HG03139 (cell line): ENCODE data around the gene CCNA2.

Source experiments
- ATAC-seq: cut with Tn5 transposase; IDR thresholded peaks from one replicate; pipeline ENCODE4 v1.9.1; 2021; ENCODE audit not compliant: unreplicated experiment

The CCNA2 gene

DNA sequence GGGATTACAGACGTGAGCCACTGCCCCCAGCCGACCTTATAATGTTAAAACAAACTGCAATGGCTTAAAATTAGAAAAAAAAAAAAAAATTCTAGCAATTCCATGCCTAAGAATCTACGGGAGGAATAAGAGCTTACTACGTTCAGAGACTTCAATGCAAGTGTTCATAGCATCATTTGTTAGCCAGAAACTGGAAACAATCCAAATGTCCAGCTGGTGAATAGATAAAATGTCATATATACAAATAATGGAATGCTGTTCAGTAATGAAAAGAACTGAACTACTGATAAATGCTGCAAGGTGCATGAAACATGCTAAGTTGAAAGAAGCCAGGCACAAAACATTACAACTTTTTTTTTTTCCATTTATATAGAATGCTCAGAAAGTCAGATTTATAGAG lies 17.3 kb downstream of the CCNA2 start:
- ATAC-seq = no peak

DNA sequence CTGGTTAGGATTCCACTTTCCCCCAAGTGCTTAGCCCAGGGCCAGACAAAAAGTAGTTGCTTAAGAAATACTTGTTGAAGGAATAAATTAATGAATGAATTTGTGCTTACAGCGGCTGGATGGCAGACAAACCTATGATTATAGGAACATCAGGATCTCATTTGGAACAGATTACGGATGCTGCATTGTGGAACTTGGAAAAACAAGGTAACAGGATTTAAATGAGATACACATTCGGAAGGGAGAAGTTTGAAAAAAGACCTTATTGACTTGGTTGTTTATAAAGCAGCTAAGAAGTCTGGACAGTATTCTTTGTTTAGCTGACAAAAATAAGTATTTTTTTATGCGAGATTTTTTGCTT lies 22.0 kb downstream of the CCNA2 start:
- ATAC-seq = no peak

DNA sequence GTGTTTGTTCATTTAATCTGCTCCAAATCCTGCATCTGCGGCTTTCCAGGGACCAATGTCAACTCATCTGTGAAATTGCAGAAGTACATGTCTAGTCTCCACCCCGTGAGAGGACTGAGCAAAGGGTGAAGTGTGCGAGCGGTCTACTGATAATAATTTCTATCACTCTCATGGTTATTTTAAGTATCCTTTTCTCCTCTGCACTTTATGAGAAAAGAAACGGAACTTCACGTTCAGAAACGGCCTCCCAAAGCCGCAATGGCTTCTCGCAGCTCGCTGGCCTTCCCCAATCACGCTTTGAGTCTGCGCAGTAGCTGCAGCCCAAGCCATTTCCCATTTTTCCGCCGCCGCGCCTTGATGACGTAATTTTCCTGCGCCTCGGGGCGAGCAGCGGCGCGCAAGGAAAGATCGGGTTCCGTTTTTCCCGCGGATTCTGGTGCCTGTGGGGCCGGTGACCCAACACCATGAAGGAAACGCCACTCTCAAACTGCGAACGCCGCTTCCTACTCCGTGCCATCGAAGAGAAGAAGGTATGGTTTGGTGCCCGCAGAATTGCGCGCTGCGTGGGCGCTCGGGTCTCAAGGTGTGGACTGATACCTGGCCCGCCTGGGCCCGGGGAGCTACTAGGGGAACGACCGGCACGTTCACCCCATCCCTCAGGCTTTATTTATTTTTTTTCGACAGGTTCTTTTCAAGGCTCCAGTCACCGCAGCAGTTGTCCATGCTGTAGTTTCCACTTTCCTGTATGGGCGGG lies 22.5 kb downstream of the CCNA2 start, which contains the start of gene EXOSC9:
Gene EXOSC9, plus strand, starts transcription at position 363 of the 754 bp plus-strand sequence. Its CDS starts 102 bp downstream, at position 465.
- ATAC-seq = peak; percentile 77

DNA sequence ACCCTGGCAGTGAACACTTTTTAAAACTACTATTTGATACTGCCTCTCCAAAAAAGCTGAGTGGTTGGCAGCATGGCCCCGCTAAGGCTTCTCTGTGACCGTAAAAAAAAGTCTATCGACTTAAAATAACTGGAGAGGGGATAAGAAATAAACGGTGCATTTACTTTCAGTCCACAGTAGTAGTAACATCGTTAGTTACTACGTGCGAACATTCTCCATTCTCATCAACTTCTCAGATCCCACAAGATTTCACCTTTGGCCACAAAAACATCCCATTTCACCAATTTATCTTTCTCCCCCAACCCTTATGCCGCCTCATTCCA lies 23.1 kb downstream of the CCNA2 start:
- ATAC-seq = peak; percentile 7

DNA sequence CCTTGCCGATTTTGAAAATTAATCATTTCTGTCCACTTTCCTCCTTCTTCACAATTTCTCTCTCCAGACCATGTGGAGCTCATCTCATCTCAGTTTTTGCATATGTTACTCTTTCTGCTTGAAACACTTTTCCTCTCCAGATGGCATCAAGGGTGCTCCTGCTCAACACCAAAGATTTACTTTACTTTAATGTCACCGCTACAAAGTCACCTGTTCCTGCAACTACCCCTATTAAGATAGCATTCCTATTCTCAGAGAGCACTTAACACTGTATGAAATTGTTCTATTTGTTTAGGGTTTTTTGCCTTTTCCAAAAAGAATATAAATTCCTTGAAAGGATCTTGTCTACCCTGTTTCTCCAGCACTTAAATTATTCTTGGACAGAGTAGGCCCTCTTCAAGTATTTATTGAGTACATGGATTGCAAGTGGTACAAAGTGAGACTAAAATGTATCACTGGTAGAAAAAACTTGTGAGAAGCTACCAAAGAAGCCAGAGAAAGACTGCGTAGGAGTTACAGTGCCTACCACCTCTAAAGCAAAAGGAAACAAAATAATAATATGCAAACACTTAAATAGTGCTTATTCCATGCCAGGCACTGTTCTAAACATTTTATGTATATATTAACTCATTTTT lies 23.7 kb downstream of the CCNA2 start:
- ATAC-seq = no peak

DNA sequence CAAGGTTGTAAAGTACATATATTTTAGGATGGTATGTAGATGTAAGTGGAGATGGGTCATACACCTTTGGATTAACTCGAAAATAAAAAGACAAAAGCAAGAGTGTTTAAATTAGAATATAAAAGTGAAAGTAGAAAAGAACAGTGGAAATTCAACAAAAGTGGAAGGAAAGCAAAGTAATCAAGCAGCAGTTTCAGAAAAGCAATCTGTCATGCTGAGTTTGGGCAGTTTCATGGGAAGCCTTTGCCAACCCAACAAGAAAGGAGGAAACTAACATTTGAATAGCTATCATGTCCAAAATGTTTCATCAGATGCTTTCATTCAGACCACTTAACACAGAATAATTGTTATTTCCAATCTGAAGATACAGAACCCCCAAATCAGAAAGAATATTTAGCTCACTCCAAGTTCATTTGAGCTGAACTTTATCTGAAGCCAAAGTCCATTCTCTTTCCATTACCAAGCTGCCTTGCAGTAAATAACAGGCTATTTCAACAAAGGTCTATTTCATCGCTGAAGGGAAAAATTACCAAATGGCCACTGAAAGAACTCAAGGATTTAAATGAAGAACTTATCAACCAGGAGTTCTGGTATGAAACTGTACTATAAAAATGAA lies 24.4 kb downstream of the CCNA2 start:
- no peak for ATAC-seq

DNA sequence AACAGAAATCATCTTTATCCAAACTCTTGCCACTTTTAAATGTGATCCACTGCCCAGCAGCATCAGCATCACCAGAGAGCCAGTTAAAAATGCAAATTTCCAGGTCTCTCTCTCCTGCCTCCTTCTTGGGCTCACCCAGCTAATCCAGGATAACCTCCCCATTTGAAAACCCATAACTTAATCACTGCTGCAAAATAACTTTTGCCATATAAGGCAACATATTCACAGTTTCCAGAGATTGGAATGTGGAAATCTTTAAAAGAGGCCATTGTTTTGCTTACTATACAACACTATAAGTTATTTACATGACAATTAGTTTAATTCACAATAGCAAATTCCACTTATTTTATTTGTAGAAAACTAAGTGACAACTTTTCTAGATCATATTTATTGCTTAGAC lies 27.4 kb downstream of the CCNA2 start:
- no peak for ATAC-seq

DNA sequence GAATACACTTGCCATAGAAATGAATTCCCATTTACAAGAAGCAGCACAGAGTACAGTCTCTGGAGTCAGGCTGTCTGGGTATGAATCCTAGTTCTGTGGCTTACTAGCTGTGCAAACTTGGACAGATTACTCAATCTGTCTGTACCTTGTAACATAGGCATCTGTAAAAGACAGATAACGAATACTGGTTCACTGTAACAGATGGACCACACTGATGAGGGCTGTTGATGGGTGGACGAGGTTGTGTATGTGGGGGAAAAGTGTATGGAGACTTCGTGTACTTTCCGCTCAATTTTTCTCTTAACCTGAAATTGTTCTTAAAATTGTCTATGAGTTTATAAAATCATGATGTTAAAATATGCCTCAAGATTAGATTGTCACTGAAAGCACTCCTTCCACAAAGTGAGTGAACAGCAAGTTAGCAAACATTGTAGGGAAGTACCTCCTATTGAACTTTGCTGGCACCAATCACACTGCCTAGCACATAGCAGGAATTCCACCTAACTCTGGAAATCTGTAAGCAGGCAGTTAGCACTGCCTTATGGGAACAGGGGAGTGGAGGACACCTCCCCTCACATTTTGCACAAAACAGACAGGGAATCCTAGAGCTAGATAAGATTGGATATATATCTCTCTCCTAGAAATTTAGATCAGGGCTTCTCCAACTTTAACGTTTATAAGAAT lies 29.0 kb downstream of the CCNA2 start:
- no peak for ATAC-seq

DNA sequence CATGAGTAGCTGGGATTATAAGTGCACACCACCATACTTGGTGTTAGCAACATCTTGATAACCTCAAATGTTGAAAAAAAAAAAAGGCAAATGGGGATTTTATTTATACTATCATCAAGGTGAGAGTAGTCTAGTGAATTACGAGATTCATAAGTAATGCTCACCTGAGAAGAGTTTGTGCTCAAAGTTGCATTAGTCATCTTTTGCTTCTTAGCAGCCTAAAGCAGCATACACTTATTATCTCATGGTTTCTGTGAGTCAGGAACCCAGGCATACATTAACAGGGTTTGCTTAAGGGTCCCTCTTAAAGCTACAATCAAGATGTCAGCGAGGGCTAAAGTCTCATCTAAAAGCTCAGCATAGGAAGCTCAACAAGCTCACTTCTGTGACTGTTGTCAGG lies 30.7 kb downstream of the CCNA2 start:
- ATAC-seq = no peak

DNA sequence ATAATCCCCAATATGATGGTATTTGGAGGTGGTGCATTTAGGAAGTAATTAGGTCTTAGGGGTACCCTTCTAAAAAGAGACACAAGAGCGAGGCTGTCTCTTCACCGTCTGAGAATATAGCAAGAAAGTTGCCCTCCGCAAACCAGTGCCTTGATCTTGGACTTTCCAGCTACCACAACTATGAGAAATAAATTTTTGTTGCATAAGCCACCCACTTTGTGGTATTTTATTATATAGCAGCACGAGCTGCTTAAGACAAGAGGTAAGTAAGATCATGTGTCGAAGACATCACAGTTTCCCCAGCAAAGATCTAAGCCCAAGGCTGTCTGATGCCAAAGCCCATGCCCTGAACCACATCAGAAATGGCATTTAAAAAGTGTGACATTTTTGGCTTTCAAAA lies 32.2 kb downstream of the CCNA2 start:
- no peak for ATAC-seq

DNA sequence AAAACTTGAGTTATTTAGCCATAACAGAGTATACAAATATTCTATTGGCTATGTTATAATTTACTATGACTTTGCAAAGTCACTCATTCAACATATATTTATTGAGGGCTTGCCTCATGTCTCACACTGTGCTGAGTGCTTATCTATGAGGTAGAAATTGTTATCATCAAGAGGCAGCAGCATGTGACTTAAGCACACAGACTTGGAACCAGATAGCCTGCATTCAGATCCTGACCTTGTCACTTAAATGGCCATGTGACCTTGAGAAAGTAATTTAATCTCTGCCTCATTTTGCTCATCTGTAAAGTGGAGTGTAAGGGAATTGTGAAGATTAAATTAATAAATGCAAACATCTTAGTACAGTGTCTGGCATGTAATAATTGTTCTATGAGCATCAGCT lies 32.7 kb downstream of the CCNA2 start:
- ATAC-seq = no peak

DNA sequence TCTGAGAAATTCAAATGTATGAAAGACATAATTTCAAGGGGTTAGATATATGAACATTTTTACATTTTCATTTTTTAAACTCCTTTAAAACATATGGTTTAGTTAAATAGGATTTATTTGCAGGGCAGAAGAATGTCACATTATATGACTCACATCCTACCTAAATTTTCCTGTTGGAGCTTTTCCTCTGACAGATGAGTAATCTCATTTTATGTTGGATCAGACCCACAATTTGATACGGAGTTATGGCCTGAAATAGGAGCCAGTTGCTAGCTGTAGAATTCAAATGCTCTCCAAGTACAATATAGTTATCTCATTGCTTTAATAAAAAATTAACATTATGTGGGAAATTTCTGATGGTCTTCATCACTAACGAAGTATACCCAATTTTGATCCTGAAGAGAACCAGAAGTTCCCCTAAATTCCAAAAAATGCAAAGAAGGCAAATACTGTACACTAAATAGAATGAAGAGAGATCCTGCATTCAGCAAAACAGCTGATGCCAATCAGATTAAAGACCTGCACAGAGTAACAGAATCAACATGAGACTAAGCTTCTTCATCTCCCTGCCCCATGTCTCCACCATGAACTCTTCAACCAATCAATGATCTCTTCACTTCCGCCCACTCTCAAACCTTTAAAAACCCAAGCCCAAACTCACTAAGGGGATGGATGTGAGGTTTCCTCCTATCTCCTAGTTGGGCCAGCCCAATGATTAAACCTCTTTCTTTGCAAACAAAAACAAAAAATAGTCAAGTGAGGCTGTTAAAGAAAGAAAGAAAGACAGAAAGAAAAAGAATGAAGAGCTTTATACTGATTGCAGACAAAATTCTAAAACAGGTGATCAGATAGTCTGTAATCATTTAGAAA lies 33.5 kb downstream of the CCNA2 start:
- ATAC-seq = no peak

DNA sequence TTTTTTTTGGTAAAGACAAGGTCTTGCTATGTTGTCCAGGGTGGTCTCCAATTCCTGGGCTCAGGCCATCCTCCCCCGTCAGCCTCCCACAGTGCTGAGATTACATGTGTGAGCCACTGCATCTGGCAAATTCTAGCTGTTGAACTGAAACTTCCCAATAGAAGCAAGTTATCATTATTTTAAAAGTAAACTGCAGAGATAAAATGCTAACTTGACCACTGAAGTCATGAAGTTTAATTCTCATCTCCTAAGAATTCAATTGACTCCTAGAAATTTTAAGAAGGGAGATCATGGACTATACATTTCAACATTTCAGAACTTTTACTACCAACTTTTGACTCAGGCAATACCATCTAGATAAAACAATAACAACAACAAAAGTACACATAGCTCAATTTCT lies 34.2 kb downstream of the CCNA2 start:
- no peak for ATAC-seq

DNA sequence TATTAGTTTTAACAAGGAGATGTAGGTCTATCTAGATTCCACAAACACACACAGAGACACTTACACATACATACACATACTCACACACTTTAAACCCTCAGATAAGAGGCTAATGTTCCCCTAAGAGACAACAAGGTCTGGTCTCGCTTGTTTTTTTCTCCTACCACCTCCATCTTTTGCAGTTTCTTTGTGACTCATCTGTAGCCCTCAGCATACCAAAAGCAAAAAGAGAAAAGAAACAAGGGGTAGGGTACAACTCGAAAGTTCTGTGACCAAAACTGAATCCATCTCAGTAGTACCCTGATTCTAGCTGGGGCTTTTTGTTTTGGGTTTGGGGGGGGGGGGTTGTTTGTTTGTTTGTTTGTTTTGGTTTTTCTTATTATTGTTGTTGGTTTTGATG lies 34.8 kb downstream of the CCNA2 start:
- peak; percentile 47 for ATAC-seq

DNA sequence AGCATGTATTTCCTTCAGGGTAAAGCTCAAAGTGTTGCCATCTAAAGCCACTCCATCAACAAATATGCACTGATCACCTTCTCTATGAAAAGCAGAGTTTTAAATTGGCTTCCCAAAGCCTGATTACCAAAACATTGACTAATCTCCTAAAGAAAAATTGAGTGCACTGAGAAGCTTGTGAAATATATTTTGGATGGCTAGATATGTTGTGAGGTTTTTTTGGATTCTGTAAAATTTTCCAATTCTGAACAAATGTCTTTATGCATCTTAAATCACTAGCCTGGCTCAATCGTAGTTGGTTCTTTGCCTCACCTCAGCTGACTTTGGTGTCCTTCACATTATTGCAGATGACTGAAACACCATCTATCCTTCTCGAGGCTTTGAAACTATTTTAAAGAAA lies 37.5 kb downstream of the CCNA2 start:
- no peak for ATAC-seq

DNA sequence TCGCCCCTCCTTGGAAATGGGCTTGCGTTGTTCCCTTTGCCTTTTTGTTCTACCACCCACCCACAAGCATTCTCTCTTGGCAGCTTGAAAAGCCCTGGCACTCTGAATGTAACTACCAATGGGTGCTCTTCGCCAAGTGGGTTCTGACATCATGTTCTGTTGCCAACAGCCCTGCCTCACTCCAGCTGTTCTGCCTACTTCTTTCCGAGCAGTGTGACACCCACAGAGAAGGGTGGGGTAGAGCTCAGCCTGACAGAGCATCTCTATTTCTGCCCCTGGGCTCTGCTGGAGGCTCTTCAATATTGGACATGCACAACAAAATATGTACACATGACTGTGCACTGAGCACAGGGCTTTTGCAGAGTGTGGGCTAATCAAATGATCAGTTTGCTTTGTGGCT lies 38.2 kb downstream of the CCNA2 start:
- no peak for ATAC-seq

DNA sequence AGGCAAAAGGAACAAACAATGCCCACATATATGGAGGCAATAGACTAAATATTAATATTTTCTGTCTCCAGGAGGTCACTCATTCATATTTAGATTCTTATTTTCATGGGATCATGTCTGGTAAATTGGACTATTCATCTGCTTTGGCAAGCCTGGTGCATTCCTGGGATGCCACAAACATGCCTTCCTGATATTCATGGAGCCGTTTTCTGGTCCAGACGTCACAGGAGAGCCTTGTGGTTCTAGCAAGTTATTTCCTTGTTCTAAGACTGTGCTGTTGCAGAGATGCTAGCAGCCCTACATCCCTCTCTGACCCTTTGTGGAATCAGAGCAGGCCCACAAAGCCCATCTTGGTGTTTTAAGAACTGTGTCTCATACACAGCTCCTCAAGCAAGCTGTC lies 38.7 kb downstream of the CCNA2 start:
- ATAC-seq = no peak

DNA sequence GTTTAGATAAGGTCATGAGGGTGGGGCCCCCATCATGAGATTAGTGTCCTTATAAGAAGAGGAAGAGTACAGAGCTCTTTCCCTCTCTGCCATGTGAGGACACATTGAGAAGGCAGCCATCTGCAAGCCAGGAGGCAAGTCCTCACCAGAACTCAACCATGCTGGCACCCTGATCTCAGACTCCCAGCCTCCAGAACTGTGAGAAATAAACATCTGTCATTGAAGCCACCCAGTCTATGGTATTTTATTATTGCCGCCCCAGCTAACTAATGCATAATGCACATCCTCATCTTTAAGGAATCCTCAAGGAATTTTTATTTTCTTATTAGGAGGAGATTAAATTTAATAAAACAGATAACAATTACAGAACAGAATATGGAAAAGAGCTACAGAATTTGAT lies 39.3 kb downstream of the CCNA2 start:
- no peak for ATAC-seq

DNA sequence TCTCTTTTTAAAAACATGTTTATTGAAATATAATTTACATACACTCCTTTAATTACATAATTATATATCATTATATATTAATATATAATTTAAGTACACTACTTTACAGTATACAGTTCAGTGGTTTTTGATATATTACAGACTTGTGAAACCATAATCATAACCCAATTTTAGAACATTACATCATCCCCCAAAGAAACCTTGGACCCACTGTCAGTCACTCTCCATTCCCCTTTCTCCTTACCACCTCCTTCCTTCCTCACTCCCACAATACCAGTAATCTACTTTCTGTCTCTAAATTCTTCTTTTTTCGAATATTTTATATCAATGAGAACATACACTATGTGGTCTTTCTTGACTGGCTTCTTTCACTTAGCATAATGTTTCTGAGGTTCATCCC lies 40.5 kb downstream of the CCNA2 start:
- no peak for ATAC-seq

DNA sequence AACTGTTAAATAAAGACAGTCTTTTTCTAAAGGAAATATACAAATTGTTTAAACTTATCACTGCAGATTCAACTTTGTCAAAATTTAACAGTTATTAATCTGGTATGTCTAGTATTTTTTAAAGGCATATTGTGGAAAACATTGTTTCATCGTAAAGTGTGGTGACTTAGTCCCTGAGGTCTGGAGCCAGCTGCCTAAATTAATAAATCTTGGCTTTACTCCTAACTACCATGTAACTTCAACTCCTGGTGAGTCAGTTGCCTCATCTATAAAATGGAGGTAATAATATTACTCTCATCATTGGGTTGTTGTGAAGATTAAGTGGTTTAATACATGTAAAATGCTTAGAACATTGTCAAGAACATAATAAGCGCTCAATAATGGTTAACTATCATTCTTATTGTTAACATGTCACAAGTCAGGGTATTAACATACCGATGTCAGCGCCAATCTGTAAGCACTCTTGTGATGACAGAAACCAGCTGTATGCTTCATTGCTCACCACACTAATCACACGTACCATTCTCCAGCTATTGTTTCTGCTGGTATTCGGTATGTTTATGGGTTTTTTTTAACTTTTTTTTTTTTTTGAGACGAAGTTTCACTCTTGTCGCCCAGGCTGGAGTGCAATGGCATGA lies 44.6 kb downstream of the CCNA2 start:
- no peak for ATAC-seq

DNA sequence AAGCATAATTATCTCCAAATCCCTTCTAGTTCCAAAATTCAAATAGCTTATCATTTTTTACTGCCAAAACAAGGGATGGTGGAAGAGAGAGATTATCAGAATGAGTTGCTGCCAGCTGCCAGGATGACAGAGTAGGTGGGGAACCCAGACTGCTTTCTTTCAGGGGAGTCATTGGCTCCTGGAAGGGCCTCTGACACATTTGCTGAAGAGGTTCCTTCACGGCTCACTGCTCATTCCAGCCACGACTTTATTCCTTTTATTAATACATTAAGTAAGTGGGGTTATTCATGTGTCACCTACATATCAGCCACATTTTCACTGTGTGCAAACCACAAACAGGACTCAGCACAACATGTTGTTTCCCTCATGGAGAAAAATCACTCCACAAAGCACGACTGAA lies 46.1 kb downstream of the CCNA2 start:
- no peak for ATAC-seq
